Transverse colon (tissue), 4 donors: ENCODE measurements around the gene CLEC20A. TPM values are rescaled to one million over a fixed set of nuclear protein-coding genes. Genes with fewer than 3 reads are reported as not detected.

ENCODE experiments used
- DNase-seq: peaks from one replicate; pipeline ENCODE4 v3.0.0-alpha.2; 2019
- H3K27ac ChIP-seq, 4 donors: fragments of 200-600 bp; sonication (generic); 2 replicates each; pipeline ENCODE4 v1.5.1; 2016 to 2018; ENCODE audit warnings: inconsistent platforms in 4 of 4
- H3K27me3 ChIP-seq: fragments of 200-600 bp; sonication (generic); 2 replicates; pipeline ENCODE4 v1.5.1; 2017; ENCODE audit warnings: inconsistent platforms
- H3K36me3 ChIP-seq, 4 donors: fragments of 200-600 bp; sonication (generic); 2 replicates each; pipeline ENCODE4 v1.5.1; 2017 to 2019; ENCODE audit warnings: inconsistent platforms in 4 of 4
- H3K4me1 ChIP-seq, 4 donors: fragments of 200-600 bp; sonication (generic); 2 replicates each; pipeline ENCODE4 v1.5.1; 2017 to 2020; ENCODE audit warnings: inconsistent platforms in 4 of 4
- H3K4me3 ChIP-seq, 4 donors: fragments of 200-600 bp; sonication (generic); 1 replicate in 1 of 4; 2 replicates in 3 of 4; pipeline versions ENCODE4 v1.5.1 to v1.6.1; 2017 to 2019; ENCODE audit warnings: inconsistent platforms in 4 of 4
- H3K9me3 ChIP-seq, 2 donors: fragments of 200-600 bp; sonication (generic); 2 replicates each; pipeline ENCODE4 v1.5.1; 2017 to 2019; ENCODE audit warnings: inconsistent platforms in 2 of 2
- CTCF ChIP-seq, 5 experiments: fragments of 200-600 bp in 3 of 5; fragments of 450-650 bp in 2 of 5; sonication (generic) in 3 of 5; IDR thresholded peaks; 1 replicate in 2 of 5; 2 replicates in 3 of 5; pipeline ENCODE4 v1.5.1; 2016 to 2017; ENCODE audit warnings: antibody characterized with exemption in 5 of 5, inconsistent platforms in 3 of 5, mild to moderate bottlenecking in 2 of 5, moderate library complexity in 1 of 5
- EP300 ChIP-seq: sonication (generic); formaldehyde crosslinking; IDR thresholded peaks from one replicate; pipeline ENCODE4 v1.6.1; 2017; ENCODE audit warnings: antibody characterized with exemption, low read depth
- POLR2A ChIP-seq: fragments of 450-650 bp; IDR thresholded peaks from one replicate; pipeline ENCODE4 v1.6.1; 2016; ENCODE audit warnings: antibody characterized with exemption, mild to moderate bottlenecking, moderate library complexity
- POLR2AphosphoS5 ChIP-seq, 3 donors: sonication (generic); formaldehyde crosslinking; IDR thresholded peaks; one replicate each; pipeline ENCODE4 v1.6.1; 2016; ENCODE audit warnings: antibody characterized with exemption in 3 of 3
- WGBS, 2 donors: methylation state at CpG; one replicate each; pipeline ENCODE4 v1.1.5; 2018; ENCODE audit warnings: low coverage in 1 of 2; 5-methylcytosine and 5-hydroxymethylcytosine counted together
- in situ Hi-C, 4 donors: fragments of 200-750 bp; cut with MboI; loops; one replicate each; pipeline versions ENCODE4 v1.15.0 to v1.15.1; 2017; ENCODE audit warnings: low sequenced_read_pairs in 3 of 4, low pct_ligation_motif_present in 1 of 4, low pct_unique_long_range_greater_than_20kb in 1 of 4
- intact Hi-C: fragments of 100-400 bp; cut with DNase I; formaldehyde crosslinking; loops from one replicate; pipeline ENCODE4 v1.15.1; 2023; ENCODE audit warnings: low total_unique reads
- total RNA-seq, 4 donors: library from RNA; depleted of rRNA; stranded (reverse); fragments of >200 nt; gene quantifications; one replicate each; pipeline ENCODE4 v1.1.0, GENCODE V29; 2016

CLEC20A gene
- total RNA-seq, 4 donors from 2014 or later = not detected

GRCh38 chr1:178502856-178503255 lies 6.1 kb upstream of the CLEC20A start:
- no peaks in the 10 kb centered on the region for H3K9me3 ChIP-seq
- no peak overlapping the region for H3K4me3 ChIP-seq
- no peak overlapping the region for H3K27ac ChIP-seq
- H3K4me1 ChIP-seq = no peaks in the 10 kb centered on the region
- intact Hi-C loops = loop anchor here (10.0 kb wide), 1 partner anchor 198 kb away; no protein-coding TSS in a partner anchor
- DNase-seq = no peak
- TF ChIP-seq POLR2AphosphoS5 (IDR thresholded peaks at IDR 0.05) (no peak), EP300 (no peak), CTCF (IDR thresholded peaks at IDR 0.05) (no peak), POLR2A (no peak)
- no peaks in the 10 kb centered on the region for H3K27me3 ChIP-seq
- WGBS, 2 donors = 83% methylated on average over 5 of the region's 5 CpGs; no CpG with 5 or more reads in 1 of the 2 donors
- no peaks in the 10 kb centered on the region for H3K36me3 ChIP-seq
- in situ Hi-C loops = loop anchor here in 3 of 4 donors (10.0 kb wide), 2 partner anchors 198 to 208 kb away; no protein-coding TSS in a partner anchor

- 84% methylated on average over 3 of the region's 3 CpGs; no CpG with 5 or more reads in 1 of the 2 donors for WGBS, 2 donors
These were observed 5.6 kb upstream of the CLEC20A start for GRCh38 chr1:178502330-178502714.

GRCh38 chr1:178501705-178502329 lies 5.1 kb upstream of the CLEC20A start:
- Histone ChIP-seq H3K9me3 (no peaks in the 10 kb centered on the region), H3K4me3 (no peak overlapping the region), H3K27ac (no peak overlapping the region), H3K36me3 (no peaks in the 10 kb centered on the region), H3K27me3 (no peaks in the 10 kb centered on the region), H3K4me1 (no peaks in the 10 kb centered on the region)
- 17 to 24% methylated on average over 1 to 5 of the region's 5 CpGs for WGBS, 2 donors
- peak; percentile 75 for DNase-seq
- intact Hi-C loops = loop anchor here (10.0 kb wide), 1 partner anchor 197 kb away; no protein-coding TSS in a partner anchor
- no peak for TF ChIP-seq POLR2A
- peak; percentile 68 to 92 (median 85) for TF ChIP-seq CTCF (IDR thresholded peaks at IDR 0.05)
- in situ Hi-C loops = loop anchor here in 3 of 4 donors (10.0 kb wide), 2 partner anchors 197 to 207 kb away; no protein-coding TSS in a partner anchor

More at GRCh38 chr1:178502330-178502714, 5.6 kb upstream of the CLEC20A start:
- Histone ChIP-seq H3K4me3 (no peak overlapping the region), H3K9me3 (no peaks in the 10 kb centered on the region), H3K4me1 (no peaks in the 10 kb centered on the region), H3K27ac (no peak overlapping the region), H3K36me3 (no peaks in the 10 kb centered on the region), H3K27me3 (no peaks in the 10 kb centered on the region)
- no peak for DNase-seq
- in situ Hi-C loops (loop anchor here in 3 of 4 donors (10.0 kb wide), 2 partner anchors 198 to 208 kb away; no protein-coding TSS in a partner anchor), intact Hi-C loops (loop anchor here (10.0 kb wide), 1 partner anchor 198 kb away; no protein-coding TSS in a partner anchor)
- TF ChIP-seq POLR2A (no peak), EP300 (no peak), POLR2AphosphoS5 (IDR thresholded peaks at IDR 0.05) (no peak), CTCF (IDR thresholded peaks at IDR 0.05) (no peak)

- Histone ChIP-seq H3K27me3 (no peaks in the 10 kb centered on the region), H3K9me3 (no peaks in the 10 kb centered on the region), H3K4me1 (no peaks in the 10 kb centered on the region), H3K27ac (no peak overlapping the region), H3K4me3 (no peak overlapping the region), H3K36me3 (no peaks in the 10 kb centered on the region)
- intact Hi-C loops (loop anchor here (10.0 kb wide), 1 partner anchor 196 kb away; no protein-coding TSS in a partner anchor), in situ Hi-C loops (loop anchor here in 3 of 4 donors (10.0 kb wide), 2 partner anchors 196 to 206 kb away; no protein-coding TSS in a partner anchor)
- 89% methylated on average over 10 of the region's 10 CpGs; no CpG with 5 or more reads in 1 of the 2 donors for WGBS, 2 donors
- no peak for DNase-seq
- TF ChIP-seq CTCF (IDR thresholded peaks at IDR 0.05) = no peak
These were observed 4.3 kb upstream of the CLEC20A start for GRCh38 chr1:178500936-178501554.
